Mucosa of stomach (tissue), 1 donor: ENCODE data around the gene NPTX2.
"Not testable (repeated sequence)": the region's sequence is repeated elsewhere in the genome, so short reads cannot be mapped to it uniquely, and the experiment has no call there.

Experiments
- H3K27me3 ChIP-seq: one replicate; pipeline ENCODE4 v1.7.0; 2013; ENCODE audit warnings: mild to moderate bottlenecking, low read length; ENCODE audit not compliant: control insufficient read depth, insufficient read depth
- H3K36me3 ChIP-seq: one replicate; pipeline ENCODE4 v1.7.0; 2013; ENCODE audit warnings: low read length; ENCODE audit not compliant: control insufficient read depth, insufficient read depth
- H3K4me1 ChIP-seq: one replicate; pipeline ENCODE4 v1.7.0; 2013; ENCODE audit warnings: mild to moderate bottlenecking, low read length; ENCODE audit not compliant: control insufficient read depth, insufficient read depth
- H3K4me3 ChIP-seq: one replicate; pipeline ENCODE4 v1.7.0; 2013; ENCODE audit warnings: low read length
- H3K9ac ChIP-seq: one replicate; pipeline ENCODE4 v1.7.0; 2013; ENCODE audit warnings: mild to moderate bottlenecking, low read length, moderate library complexity
- H3K9me3 ChIP-seq: one replicate; pipeline ENCODE4 v1.7.0; 2013; ENCODE audit warnings: mild to moderate bottlenecking, low read length, moderate library complexity; ENCODE audit not compliant: control insufficient read depth
- donor health status: Pancreatic carcinoma.

The NPTX2 gene, protein sequence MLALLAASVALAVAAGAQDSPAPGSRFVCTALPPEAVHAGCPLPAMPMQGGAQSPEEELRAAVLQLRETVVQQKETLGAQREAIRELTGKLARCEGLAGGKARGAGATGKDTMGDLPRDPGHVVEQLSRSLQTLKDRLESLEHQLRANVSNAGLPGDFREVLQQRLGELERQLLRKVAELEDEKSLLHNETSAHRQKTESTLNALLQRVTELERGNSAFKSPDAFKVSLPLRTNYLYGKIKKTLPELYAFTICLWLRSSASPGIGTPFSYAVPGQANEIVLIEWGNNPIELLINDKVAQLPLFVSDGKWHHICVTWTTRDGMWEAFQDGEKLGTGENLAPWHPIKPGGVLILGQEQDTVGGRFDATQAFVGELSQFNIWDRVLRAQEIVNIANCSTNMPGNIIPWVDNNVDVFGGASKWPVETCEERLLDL

DNA sequence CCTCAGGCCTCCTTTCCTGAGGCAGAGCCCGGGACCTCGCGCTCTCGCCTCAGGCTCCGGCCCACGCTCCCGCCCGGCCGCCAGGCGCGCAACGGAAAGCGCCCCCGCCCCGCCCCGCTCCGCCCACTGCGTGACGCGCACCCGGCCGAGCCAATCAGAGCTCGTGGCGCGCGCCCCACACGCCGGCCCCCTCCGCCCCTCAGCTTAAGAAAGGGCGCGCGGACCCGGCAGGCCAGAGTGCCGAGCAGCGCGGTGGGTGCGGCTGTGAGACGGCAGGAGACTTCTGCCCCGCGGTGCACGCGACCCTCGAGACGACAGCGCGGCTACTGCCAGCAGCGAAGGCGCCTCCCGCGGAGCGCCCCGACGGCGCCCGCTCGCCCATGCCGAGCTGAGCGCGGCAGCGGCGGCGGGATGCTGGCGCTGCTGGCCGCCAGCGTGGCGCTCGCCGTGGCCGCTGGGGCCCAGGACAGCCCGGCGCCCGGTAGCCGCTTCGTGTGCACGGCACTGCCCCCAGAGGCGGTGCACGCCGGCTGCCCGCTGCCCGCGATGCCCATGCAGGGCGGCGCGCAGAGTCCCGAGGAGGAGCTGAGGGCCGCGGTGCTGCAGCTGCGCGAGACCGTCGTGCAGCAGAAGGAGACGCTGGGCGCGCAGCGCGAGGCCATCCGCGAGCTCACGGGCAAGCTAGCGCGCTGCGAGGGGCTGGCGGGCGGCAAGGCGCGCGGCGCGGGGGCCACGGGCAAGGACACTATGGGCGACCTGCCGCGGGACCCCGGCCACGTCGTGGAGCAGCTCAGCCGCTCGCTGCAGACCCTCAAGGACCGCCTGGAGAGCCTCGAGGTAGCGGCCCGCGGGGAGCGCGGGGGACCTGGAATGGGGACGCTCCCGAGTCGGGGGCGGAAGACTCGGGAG, at the start of gene NPTX2:
Gene NPTX2, plus strand, starts transcription at position 235 of the 909 bp plus-strand sequence. Its CDS starts 177 bp downstream, at position 412.
- Histone ChIP-seq H3K4me3 (no peak within 1 kb of the TSS), H3K27me3 (peaks cover 45% of the 10 kb centered on the region), H3K9ac (no peak within 1 kb of the TSS)

DNA sequence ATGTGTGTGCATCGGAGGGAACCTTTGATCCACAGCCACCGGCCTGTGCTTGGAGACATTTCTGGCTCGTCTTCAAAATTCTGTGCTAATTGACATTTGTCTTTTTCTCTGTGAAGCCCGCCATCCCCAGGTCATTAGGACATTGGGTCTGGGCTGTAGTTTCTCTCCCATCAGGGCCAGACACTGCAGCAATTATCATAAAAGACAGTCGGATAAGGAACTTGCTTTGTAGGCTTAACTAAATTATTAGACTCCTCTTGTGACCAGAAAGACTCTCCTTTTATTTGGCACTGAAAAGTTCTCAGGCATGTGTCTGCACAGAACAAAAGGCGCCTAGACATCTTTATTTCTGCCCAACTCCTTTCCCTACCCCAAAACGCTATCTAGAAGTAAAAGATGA, 49.1 kb upstream of the NPTX2 start:
- H3K27me3 ChIP-seq, result no peaks in the 10 kb centered on the region
- no peak overlapping the region for H3K4me3 ChIP-seq
- no peaks in the 10 kb centered on the region for H3K4me1 ChIP-seq
- H3K36me3 ChIP-seq, result no peaks in the 10 kb centered on the region
- H3K9me3 ChIP-seq, result no peaks in the 10 kb centered on the region
- no peak overlapping the region for H3K9ac ChIP-seq

More for the DNA sequence above, at the start of gene NPTX2:
- H3K36me3 ChIP-seq, result no peaks in the 10 kb centered on the region
- no peaks in the 10 kb centered on the region for H3K4me1 ChIP-seq
- no peaks in the 10 kb centered on the region for H3K9me3 ChIP-seq

DNA sequence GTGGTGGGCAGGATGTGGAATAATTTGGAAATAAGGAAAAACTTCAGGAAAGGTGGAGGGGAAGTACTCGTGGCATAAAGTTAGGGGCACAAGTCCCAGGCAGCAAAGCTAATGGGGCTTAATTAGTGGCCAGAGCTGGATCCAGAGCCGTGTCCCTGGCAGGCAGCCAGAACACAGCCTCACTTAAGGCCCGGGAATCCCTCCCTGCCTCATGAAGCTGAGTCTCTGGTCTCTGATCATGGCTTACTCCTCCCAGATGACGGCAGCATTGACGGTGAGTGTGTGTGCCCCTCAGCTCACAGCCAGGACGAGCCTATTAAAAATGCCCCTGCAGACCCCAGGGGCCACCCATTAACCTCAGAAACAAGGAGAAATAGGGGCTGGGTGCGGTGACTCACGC, 48.2 kb upstream of the NPTX2 start:
- H3K9ac ChIP-seq, result no peak overlapping the region
- no peaks in the 10 kb centered on the region for H3K27me3 ChIP-seq
- no peaks in the 10 kb centered on the region for H3K4me1 ChIP-seq
- H3K4me3 ChIP-seq, result no peak overlapping the region
- H3K9me3 ChIP-seq, result no peaks in the 10 kb centered on the region
- H3K36me3 ChIP-seq, result no peaks in the 10 kb centered on the region

DNA sequence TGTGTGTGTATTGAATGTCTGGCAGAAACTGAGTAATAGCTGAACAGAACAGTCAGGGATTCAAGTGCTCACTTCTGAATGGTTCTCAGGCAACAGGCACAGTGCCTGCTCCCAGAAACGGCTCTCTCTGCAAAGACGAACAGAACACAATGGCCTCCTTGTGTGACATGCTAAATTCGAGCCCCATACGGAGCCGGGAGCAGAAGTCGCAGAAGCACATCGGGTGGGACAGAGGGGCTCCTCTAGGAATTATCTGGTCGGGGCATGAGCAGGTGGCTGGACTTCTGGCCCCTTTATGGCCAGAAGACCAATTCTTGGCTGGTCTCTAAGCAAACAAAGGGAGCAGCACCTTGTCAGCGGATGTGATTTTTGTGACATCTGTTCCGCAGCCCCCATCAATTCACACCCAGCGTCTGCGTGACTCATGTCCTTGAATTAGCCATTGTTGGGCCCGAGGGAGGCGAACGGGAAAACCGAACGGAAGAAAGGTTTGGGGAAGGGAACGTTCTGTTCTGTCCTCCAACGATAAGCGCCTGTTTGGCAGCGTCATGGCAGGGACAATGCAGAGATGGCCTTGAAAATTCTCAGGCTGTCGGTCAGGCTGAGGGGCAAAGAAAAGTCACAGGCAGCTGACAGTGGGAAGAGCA, 47.3 kb upstream of the NPTX2 start:
- Histone ChIP-seq H3K36me3 (no peaks in the 10 kb centered on the region), H3K4me3 (no peak overlapping the region), H3K4me1 (no peaks in the 10 kb centered on the region), H3K27me3 (no peaks in the 10 kb centered on the region), H3K9ac (no peak overlapping the region), H3K9me3 (no peaks in the 10 kb centered on the region)

DNA sequence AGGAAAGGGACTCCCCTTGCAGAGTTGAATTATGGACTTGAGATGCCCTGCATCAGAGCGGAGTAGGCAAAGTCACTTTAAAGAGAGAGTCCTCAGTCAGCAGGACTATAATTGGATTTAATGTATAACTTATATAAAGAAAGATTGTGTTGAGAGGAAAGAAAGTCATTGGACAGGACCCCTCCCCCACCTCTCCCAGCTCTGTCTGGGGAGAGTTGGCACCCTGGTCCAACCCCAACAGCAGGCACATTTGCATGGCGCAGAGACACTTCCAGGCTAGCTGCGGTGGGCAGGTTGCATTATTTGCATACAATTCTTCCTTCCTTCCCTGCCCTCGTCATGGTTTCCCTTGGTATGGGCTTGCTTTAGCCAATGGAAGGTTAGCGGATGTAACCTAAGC, 46.1 kb upstream of the NPTX2 start:
- H3K36me3 ChIP-seq, result no peaks in the 10 kb centered on the region
- no peaks in the 10 kb centered on the region for H3K27me3 ChIP-seq
- H3K4me1 ChIP-seq, result no peaks in the 10 kb centered on the region
- no peaks in the 10 kb centered on the region for H3K9me3 ChIP-seq
- H3K9ac ChIP-seq, result no peak overlapping the region
- H3K4me3 ChIP-seq, result no peak overlapping the region

DNA sequence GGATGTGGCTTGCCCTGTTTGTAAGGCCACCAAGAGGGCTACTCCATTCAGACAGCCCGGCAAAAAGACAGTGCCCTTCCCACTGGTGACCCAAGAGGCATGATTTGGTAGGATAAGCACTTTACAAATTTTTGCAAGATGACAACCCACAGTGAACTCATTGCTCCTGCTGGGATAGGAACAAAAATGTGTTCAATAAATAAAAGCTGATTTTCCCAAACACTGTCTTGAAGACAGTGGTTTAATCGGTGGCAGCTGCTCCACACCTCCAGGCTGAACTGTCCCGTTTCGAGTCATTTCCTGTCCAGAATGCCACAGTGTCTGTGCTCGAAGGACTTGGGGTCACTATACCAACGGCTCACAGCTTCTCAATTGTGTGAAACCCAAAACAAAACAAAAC, 45.1 kb upstream of the NPTX2 start:
- H3K9me3 ChIP-seq, result no peaks in the 10 kb centered on the region
- no peak overlapping the region for H3K4me3 ChIP-seq
- no peaks in the 10 kb centered on the region for H3K36me3 ChIP-seq
- H3K27me3 ChIP-seq, result no peaks in the 10 kb centered on the region
- no peak overlapping the region for H3K9ac ChIP-seq
- no peaks in the 10 kb centered on the region for H3K4me1 ChIP-seq

DNA sequence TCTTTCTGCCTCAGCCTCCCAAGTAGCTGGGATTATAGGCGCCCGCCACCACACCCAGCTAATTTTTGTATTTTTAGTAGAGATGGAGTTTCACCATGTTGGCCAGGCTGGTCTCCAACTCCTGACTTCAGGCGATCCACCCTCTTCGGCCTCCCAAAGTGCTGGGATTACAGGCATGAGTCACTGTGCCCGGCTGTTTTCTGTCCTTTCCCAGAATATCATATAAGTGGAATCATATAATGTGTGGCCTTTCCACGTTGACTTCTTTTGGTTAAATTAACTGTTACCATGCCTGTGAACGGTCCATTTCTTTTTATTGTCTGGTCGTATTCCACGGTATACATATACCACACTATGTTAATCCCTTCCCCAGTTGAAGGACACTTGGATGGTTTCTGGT, 44.4 kb upstream of the NPTX2 start:
- not testable (repeated sequence) for H3K4me1 ChIP-seq, H3K27me3 ChIP-seq, H3K9ac ChIP-seq, H3K36me3 ChIP-seq, H3K9me3 ChIP-seq, H3K4me3 ChIP-seq

DNA sequence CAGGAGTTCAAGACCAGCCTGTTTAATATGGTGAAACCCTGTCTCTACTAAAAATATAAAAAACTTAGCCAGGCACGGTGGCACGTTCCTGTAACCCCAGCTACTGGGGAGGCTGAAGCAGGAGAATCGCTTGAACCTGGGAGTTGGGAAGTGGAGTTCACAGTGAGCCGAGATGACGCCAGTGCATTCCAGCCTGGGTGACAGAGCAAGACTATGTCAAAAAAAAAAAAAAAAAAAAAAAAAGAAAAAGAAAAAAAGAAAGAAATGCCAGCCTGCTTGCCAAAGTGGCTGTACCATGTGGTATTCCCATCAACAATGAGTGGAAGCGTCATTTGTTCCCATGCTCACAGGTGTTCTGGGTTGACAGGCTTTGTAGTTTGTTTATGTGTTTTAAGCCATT, 43.3 kb upstream of the NPTX2 start:
- Histone ChIP-seq H3K9me3 (no peaks in the 10 kb centered on the region), H3K9ac (no peak overlapping the region), H3K4me1 (no peaks in the 10 kb centered on the region), H3K36me3 (no peaks in the 10 kb centered on the region), H3K4me3 (no peak overlapping the region), H3K27me3 (no peaks in the 10 kb centered on the region)

DNA sequence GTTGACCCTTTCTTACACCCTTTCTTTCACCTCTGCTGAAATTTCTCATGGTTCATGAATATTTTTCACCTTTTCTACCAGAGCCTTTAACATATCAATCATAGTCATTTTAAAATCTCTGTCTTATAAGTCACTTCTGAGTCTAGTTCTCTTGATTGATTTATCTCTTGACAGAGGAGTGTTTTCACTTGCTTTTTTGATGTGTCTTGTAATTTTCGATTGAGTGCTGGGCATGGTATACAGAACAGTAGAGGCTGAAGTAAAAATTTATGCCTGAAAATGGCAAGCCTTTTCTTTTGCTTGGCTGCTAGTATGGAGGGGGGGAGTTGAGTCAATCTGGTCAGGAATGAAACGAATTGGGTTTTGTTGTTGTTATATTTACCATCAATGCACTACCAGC, 41.2 kb upstream of the NPTX2 start:
- H3K4me1 ChIP-seq, result no peaks in the 10 kb centered on the region
- no peaks in the 10 kb centered on the region for H3K9me3 ChIP-seq
- no peak overlapping the region for H3K4me3 ChIP-seq
- no peak overlapping the region for H3K9ac ChIP-seq
- H3K36me3 ChIP-seq, result no peaks in the 10 kb centered on the region
- H3K27me3 ChIP-seq, result no peaks in the 10 kb centered on the region

DNA sequence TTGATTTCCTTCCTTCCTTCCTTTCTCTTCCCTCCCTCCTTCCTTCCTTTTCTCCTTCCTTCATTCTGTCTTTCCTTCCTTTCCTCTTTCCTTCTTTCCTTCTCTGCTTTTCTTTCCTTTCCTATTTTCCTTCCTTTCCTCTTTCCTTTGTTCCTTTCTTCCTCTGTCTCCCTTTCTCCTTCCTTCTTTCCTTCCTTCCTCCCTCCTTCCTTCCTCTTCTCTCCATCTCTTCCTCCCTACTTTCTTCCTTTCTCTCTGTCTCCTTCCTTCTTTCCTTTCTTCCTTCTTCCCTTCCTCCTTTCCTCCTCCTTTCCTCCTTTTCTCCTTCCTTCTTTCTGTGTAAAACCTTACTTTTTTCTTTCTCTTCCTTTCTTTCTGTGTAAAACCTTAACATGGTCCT, 32.3 kb upstream of the NPTX2 start:
- Histone ChIP-seq H3K27me3 (no peaks in the 10 kb centered on the region), H3K36me3 (no peaks in the 10 kb centered on the region), H3K4me3 (no peak overlapping the region), H3K9ac (no peak overlapping the region), H3K4me1 (no peaks in the 10 kb centered on the region), H3K9me3 (no peaks in the 10 kb centered on the region)

DNA sequence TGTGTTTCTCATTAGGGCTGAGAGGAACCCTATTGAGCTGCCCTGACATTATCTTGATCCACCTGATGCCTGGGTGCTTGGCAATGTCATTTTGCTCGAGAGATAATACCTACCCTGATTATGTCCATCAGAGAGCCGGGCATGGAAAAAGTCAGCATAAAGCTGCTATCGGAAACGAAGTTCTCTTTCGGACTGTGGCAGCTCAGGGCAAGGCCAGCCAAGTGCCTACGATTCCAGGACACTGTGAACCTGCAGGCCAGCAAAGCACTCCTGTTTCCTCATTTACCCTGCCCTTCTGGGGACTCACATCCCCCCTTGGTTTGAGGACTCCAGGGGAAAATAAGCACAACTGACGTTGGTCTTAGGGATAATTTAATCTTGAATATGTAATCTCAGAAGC, 25.2 kb upstream of the NPTX2 start:
- Histone ChIP-seq H3K9ac (no peak overlapping the region), H3K4me1 (no peaks in the 10 kb centered on the region), H3K27me3 (no peaks in the 10 kb centered on the region), H3K9me3 (no peaks in the 10 kb centered on the region), H3K36me3 (no peaks in the 10 kb centered on the region), H3K4me3 (no peak overlapping the region)

DNA sequence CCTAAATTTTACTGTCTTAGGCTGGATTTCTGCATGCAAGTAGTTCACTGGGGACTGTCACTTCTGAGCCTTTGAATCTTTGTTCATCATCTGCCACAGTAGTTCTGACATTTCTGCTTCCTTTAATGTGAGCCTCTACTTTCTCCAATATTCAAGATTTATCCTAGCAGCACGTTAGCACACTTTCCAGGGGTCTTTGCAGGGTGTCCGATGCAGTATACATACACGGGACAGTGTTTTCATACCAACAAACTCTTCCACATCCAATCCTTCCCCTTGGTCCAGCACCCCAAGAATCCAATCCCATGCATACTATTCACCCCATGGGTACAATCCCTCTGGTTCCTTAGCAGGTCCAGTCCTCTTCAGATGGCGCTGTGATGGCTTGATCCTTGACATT, 22.7 kb upstream of the NPTX2 start:
- H3K9ac ChIP-seq, result no peak overlapping the region
- H3K9me3 ChIP-seq, result no peaks in the 10 kb centered on the region
- no peak overlapping the region for H3K4me3 ChIP-seq
- no peaks in the 10 kb centered on the region for H3K4me1 ChIP-seq
- H3K36me3 ChIP-seq, result no peaks in the 10 kb centered on the region
- no peaks in the 10 kb centered on the region for H3K27me3 ChIP-seq
